Measurements from ENCODE around the gene LMNA.
"Not testable (repeated sequence)": the region's sequence is repeated elsewhere in the genome, so short reads cannot be mapped to it uniquely, and the experiment has no call there.

Gene LMNA

GRCh38 chr1:156122086-156122485 lies 7.6 kb downstream of the LMNA start:
- no peak for DNase-seq (ENCODE audit: low read depth)

- peak; percentile 95 for DNase-seq (ENCODE audit: low read depth)
Observed at GRCh38 chr1:156122519-156123355, 8.2 kb downstream of the LMNA start.

- DNase-seq (ENCODE audit: low read depth), result peak; percentile 98
Observed at GRCh38 chr1:156123356-156124196, 9.1 kb downstream of the LMNA start.

- peak; percentile 71 for DNase-seq (ENCODE audit: low read depth)
Observed at GRCh38 chr1:156124557-156125483, 10.3 kb downstream of the LMNA start.

- not testable (repeated sequence) for DNase-seq (ENCODE audit: low read depth)
Observed at GRCh38 chr1:156125544-156125943, 11.0 kb downstream of the LMNA start.

- DNase-seq (ENCODE audit: low read depth), result peak; percentile 99
Observed at GRCh38 chr1:156126043-156126629, 11.6 kb downstream of the LMNA start.

- peak; percentile 98 for DNase-seq (ENCODE audit: low read depth)
Observed at GRCh38 chr1:156126630-156127534, 12.4 kb downstream of the LMNA start.

- DNase-seq (ENCODE audit: low read depth), result no peak
Observed at GRCh38 chr1:156128308-156128653, 13.8 kb downstream of the LMNA start.

GRCh38 chr1:156128654-156129597 lies 14.4 kb downstream of the LMNA start:
- DNase-seq (ENCODE audit: low read depth), result peak; percentile 88

- peak; percentile 98 for DNase-seq (ENCODE audit: low read depth)
Observed at GRCh38 chr1:156129687-156130577, 15.4 kb downstream of the LMNA start.

- no peak for DNase-seq (ENCODE audit: low read depth)
Observed at GRCh38 chr1:156130578-156130942, 16.0 kb downstream of the LMNA start.

GRCh38 chr1:156134716-156135435 lies 20.4 kb downstream of the LMNA start:
- DNase-seq (ENCODE audit: low read depth), result no peak

- DNase-seq (ENCODE audit: low read depth), result no peak
Observed at GRCh38 chr1:156135930-156136871, 21.7 kb downstream of the LMNA start.

- no peak for DNase-seq (ENCODE audit: low read depth)
Observed at GRCh38 chr1:156136970-156137483, 22.5 kb downstream of the LMNA start.

- no peak for DNase-seq (ENCODE audit: low read depth)
Observed at GRCh38 chr1:156138458-156138867, 24.0 kb downstream of the LMNA start.
